WTC11 (cell line): ENCODE data around the gene CSF1. TPM values are rescaled to one million over a fixed set of nuclear protein-coding genes. Genes with fewer than 3 reads are reported as not detected.
A peak's percentile ranks its signal among the peaks of the same experiment; 100 is the strongest.
"Not testable (repeated sequence)": the region's sequence is repeated elsewhere in the genome, so short reads cannot be mapped to it uniquely, and the experiment has no call there.

Experiments
- ATAC-seq: fragments of 200-7000 bp; cut with Tn5 transposase; 2 replicates; pipeline ENCODE4 v1.10.0; 2021; ENCODE audit warnings: mild to moderate bottlenecking, moderate library complexity
- Bru-seq: library from RNA; stranded (reverse); fragments of 400-500 nt; gene quantifications from one replicate; lab custom pipeline; 2021; lab: Mats Ljungman, UMichigan
- CTCF ChIA-PET: fragments of 300-600 bp; sonication (Branson Sonifier 250); formaldehyde crosslinking; loops from one replicate; lab custom pipeline; 2021; ENCODE audit warnings: antibody characterized with exemption; lab: Charles Lee
- POLR2A ChIA-PET: fragments of 350-600 bp; sonication (Branson Sonifier 250); formaldehyde crosslinking; loops from one replicate; lab custom pipeline; 2021; ENCODE audit warnings: antibody characterized with exemption; lab: Charles Lee
- DNase-seq: peaks from one replicate; pipeline ENCODE4 v3.0.0; 2021; ENCODE audit warnings: low spot score
- H3K27ac Mint-ChIP-seq: 2 replicates; pipeline ENCODE4 v1.8.0; 2021; ENCODE audit warnings: mixed read lengths
- H3K27me3 Mint-ChIP-seq: 2 replicates; pipeline ENCODE4 v1.8.0; 2021; ENCODE audit warnings: low read depth, mild to moderate bottlenecking, moderate library complexity, mixed read lengths
- H3K36me3 Mint-ChIP-seq: 2 replicates; pipeline ENCODE4 v1.8.0; 2021; ENCODE audit warnings: mixed read lengths
- H3K4me1 Mint-ChIP-seq: 2 replicates; pipeline ENCODE4 v1.8.0; 2022; ENCODE audit warnings: mixed read lengths
- H3K4me3 Mint-ChIP-seq: 2 replicates; pipeline ENCODE4 v1.8.0; 2021; ENCODE audit warnings: mild to moderate bottlenecking, moderate library complexity, mixed read lengths
- H3K9me3 Mint-ChIP-seq: 2 replicates; pipeline ENCODE4 v1.8.0; 2021; ENCODE audit warnings: mixed read lengths
- ATF1 ChIP-seq: sonication (generic); formaldehyde crosslinking; IDR thresholded peaks from 2 replicates; pipeline ENCODE4 v1.8.1; 2023; ENCODE audit warnings: mild to moderate bottlenecking, moderate library complexity, missing genetic modification reagents
- E2F5 ChIP-seq: sonication (generic); formaldehyde crosslinking; IDR thresholded peaks from 2 replicates; pipeline ENCODE4 v1.8.1; 2022; ENCODE audit warnings: mild to moderate bottlenecking, moderate library complexity, missing genetic modification reagents
- ERG ChIP-seq: fragments of 250-450 bp; sonication (Bioruptor Pico); IDR thresholded peaks from 2 replicates; pipeline ENCODE4 v1.8.0; 2021; ENCODE audit warnings: mild to moderate bottlenecking
- GTF2I ChIP-seq: fragments of 250-450 bp; sonication (Bioruptor Pico); conservative IDR thresholded peaks from 2 replicates; pipeline ENCODE4 v1.4.0; 2021; ENCODE audit warnings: mild to moderate bottlenecking
- NFYB ChIP-seq: sonication (generic); formaldehyde crosslinking; conservative IDR thresholded peaks from 2 replicates; pipeline ENCODE4 v1.8.0; 2022; ENCODE audit warnings: low read depth, missing genetic modification reagents
- NR2C2 ChIP-seq: sonication (generic); formaldehyde crosslinking; IDR thresholded peaks from 2 replicates; pipeline ENCODE4 v1.8.0; 2022; ENCODE audit warnings: mild to moderate bottlenecking, missing genetic modification reagents
- SP1 ChIP-seq: sonication (generic); formaldehyde crosslinking; conservative IDR thresholded peaks from 2 replicates; pipeline ENCODE4 v1.8.1; 2022; ENCODE audit warnings: missing genetic modification reagents
- ZBTB43 ChIP-seq: sonication (generic); formaldehyde crosslinking; IDR thresholded peaks from 2 replicates; pipeline ENCODE4 v1.8.1; 2023; ENCODE audit warnings: mild to moderate bottlenecking, missing genetic modification reagents
- ZMAT4 ChIP-seq: fragments of 250-450 bp; sonication (Bioruptor Pico); IDR thresholded peaks from 2 replicates; pipeline ENCODE4 v1.9.0; 2021; ENCODE audit warnings: mild to moderate bottlenecking
- ZNF263 ChIP-seq: sonication (generic); formaldehyde crosslinking; IDR thresholded peaks from 2 replicates; pipeline ENCODE4 v1.8.1; 2022; ENCODE audit warnings: low read depth, mild to moderate bottlenecking, moderate library complexity, missing genetic modification reagents
- long read RNA-seq, 3 experiments: library from RNA in 1 of 3; library from capped mRNA in 1 of 3; library from polyadenylated mRNA in 1 of 3; unstranded in 2 of 3; stranded (forward) in 1 of 3; transcript quantifications; one replicate each; pipeline ENCODE4 v2.0.0, GENCODE V29; 2021
- total RNA-seq: library from RNA; stranded (reverse); gene quantifications from 3 replicates; pipeline ENCODE4 v1.2.3, GENCODE V29; 2021
- TF ChIP-seq, protein P1 (sequence below): sonication (generic); formaldehyde crosslinking; IDR thresholded peaks from 2 replicates; pipeline ENCODE4 v1.8.1; 2023; ENCODE audit warnings: mild to moderate bottlenecking, missing genetic modification reagents, moderate library complexity

The CSF1 gene, protein sequence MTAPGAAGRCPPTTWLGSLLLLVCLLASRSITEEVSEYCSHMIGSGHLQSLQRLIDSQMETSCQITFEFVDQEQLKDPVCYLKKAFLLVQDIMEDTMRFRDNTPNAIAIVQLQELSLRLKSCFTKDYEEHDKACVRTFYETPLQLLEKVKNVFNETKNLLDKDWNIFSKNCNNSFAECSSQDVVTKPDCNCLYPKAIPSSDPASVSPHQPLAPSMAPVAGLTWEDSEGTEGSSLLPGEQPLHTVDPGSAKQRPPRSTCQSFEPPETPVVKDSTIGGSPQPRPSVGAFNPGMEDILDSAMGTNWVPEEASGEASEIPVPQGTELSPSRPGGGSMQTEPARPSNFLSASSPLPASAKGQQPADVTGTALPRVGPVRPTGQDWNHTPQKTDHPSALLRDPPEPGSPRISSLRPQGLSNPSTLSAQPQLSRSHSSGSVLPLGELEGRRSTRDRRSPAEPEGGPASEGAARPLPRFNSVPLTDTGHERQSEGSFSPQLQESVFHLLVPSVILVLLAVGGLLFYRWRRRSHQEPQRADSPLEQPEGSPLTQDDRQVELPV
- total RNA-seq (2.5 to 3.3 TPM (median 3.0 TPM) in 3 replicates), Bru-seq, nascent RNA (percentile 35 among the genes with signal in this experiment)
- long read RNA-seq, experiment 1, full-length matches to known transcripts = 6 of 12 reads
- long read RNA-seq, experiment 1, partial matches to known transcripts = 2 of 12 reads
- long read RNA-seq, experiment 1, other reads (novel, unspliced or antisense) = 4 of 12 reads
- long read RNA-seq, experiment 2, full-length matches to known transcripts = 2 of 6 reads
- long read RNA-seq, experiment 2, partial matches to known transcripts = 1 of 6 reads
- long read RNA-seq, experiment 2, other reads (novel, unspliced or antisense) = 3 of 6 reads
- long read RNA-seq, experiment 3 = 0 reads

GRCh38 chr1:109910123-109910962 is at the start of gene CSF1:
TSS of gene CSF1 (plus strand) at chr1:109910849. CDS start at chr1:109911024, 175 bp downstream.
- Mint-ChIP-seq H3K4me3 (peak within 1 kb of the TSS; percentile 82), H3K27ac (no peak within 1 kb of the TSS), H3K4me1 (peaks cover 31% of the 10 kb centered on the region), H3K9me3 (no peaks in the 10 kb centered on the region), H3K27me3 (peaks cover 56% of the 10 kb centered on the region), H3K36me3 (no peaks in the 10 kb centered on the region)
- ChIA-PET CTCF (interaction anchor here (0.5 to 2.1 kb wide), 4 partner anchors 98 to 133 kb away, joined by 3 to 13 read pairs (median 6); no protein-coding TSS in a partner anchor), POLR2A (no interaction called here)
- TF ChIP-seq ZNF263 = no peak
- TF ChIP-seq E2F5 (CRISPR knock-in tag) = 0 out of 2 replicates have a peak, but pooled peaks have one; percentile 34
- TF ChIP-seq NR2C2 (CRISPR knock-in tag) = no peak
- TF ChIP-seq SP1 (CRISPR knock-in tag) = no peak
- no peak for TF ChIP-seq GTF2I (CRISPR knock-in tag)
- ATAC-seq = peak; percentile 62
- peak; percentile 55 for DNase-seq

DNA sequence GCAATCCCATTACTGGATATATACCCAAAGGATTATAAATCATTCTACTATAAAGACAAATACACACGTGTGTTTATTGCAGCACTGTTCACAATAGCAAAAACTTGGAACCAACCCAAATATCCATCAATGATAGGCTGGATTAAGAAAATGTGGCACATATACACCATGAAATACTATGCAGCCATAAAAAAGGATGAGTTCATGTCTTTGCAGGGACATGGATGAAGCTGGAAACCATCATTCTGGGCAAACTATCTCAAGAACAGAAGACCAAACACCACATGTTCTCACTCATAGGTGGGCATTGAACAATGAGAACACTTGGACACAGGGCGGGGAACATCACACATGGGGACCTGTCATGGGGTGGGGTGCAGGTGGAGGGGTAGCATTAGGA is 49.0 kb upstream of the CSF1 start:
- Mint-ChIP-seq H3K9me3 (peaks cover 26% of the 10 kb centered on the region), H3K4me1 (peaks cover 29% of the 10 kb centered on the region)
- H3K27ac Mint-ChIP-seq, H3K4me3 Mint-ChIP-seq, CTCF ChIA-PET, ATAC-seq, DNase-seq, H3K36me3 Mint-ChIP-seq, POLR2A ChIA-PET, H3K27me3 Mint-ChIP-seq: not testable (repeated sequence)

DNA sequence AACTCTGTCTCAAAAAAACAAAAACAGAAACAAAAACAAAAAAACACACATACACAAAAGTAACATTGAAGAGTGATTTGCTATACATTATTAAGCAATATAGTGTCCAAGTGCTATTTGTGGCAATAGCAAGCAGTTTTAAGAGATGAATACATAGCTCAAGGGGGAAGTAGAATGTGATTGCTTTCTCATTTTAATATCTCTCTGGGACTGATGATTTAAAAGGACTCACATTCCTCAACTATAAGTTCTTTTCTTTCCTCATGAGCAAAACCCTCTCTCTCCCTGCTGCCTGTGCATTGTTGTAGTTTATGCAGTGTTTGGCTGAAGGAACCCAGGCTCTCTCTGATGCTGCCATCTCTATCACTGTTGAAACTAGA is 47.0 kb upstream of the CSF1 start:
- Mint-ChIP-seq H3K4me3 (no peak overlapping the region), H3K36me3 (peaks cover 7% of the 10 kb centered on the region), H3K27me3 (no peaks in the 10 kb centered on the region), H3K9me3 (peaks cover 26% of the 10 kb centered on the region), H3K27ac (no peak overlapping the region), H3K4me1 (peaks cover 21% of the 10 kb centered on the region)
- CTCF ChIA-PET = no interaction called here
- no peak for TF ChIP-seq ERG
- TF ChIP-seq, protein P1, sequence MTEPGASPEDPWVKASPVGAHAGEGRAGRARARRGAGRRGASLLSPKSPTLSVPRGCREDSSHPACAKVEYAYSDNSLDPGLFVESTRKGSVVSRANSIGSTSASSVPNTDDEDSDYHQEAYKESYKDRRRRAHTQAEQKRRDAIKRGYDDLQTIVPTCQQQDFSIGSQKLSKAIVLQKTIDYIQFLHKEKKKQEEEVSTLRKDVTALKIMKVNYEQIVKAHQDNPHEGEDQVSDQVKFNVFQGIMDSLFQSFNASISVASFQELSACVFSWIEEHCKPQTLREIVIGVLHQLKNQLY = no peak
- no peak for TF ChIP-seq ATF1 (CRISPR knock-in tag)
- no peak for TF ChIP-seq ZMAT4 (CRISPR knock-in tag)
- no peak for TF ChIP-seq NFYB
- no peak for TF ChIP-seq SP1 (CRISPR knock-in tag)
- no peak for TF ChIP-seq ZBTB43
- TF ChIP-seq ZNF263 = no peak
- ATAC-seq (no peak), DNase-seq (no peak)
- POLR2A ChIA-PET = no interaction called here
